Activated T-cell treated with anti-CD3 and anti-CD28 coated beads, Interleukin-2, amount 50 U/mL, for 72 hours (primary cell): ENCODE data around the gene LCK. TPM values are rescaled to one million over a fixed set of nuclear protein-coding genes. Genes with fewer than 3 reads are reported as not detected.
A peak's percentile ranks its signal among the peaks of the same experiment; 100 is the strongest.
"Not testable (repeated sequence)": the region's sequence is repeated elsewhere in the genome, so short reads cannot be mapped to it uniquely, and the experiment has no call there.

Source experiments
- ATAC-seq, 2 donors: fragments of 150-1000 bp; cut with Tn5 transposase; replicated peaks in 1 of 2; 2 replicates each; pipeline ENCODE4 v1.10.0; 2021; ENCODE audit warnings: moderate library complexity in 2 of 2, mild to moderate bottlenecking in 1 of 2
- DNase-seq, 2 donors: peaks; one replicate each; pipeline ENCODE4 v3.0.0; 2021 to 2022; ENCODE audit warnings: mixed read lengths in 1 of 2
- H3K27ac Mint-ChIP-seq: one replicate; pipeline ENCODE4 v1.8.0; 2022; ENCODE audit warnings: mild to moderate bottlenecking, moderate library complexity, mixed read lengths
- H3K27me3 Mint-ChIP-seq: one replicate; pipeline ENCODE4 v1.8.0; 2022; ENCODE audit warnings: low read depth, mixed read lengths
- H3K36me3 Mint-ChIP-seq, 2 donors: one replicate each; pipeline ENCODE4 v1.8.0; 2022; ENCODE audit warnings: mixed read lengths in 2 of 2, mild to moderate bottlenecking in 1 of 2; ENCODE audit not compliant: insufficient read depth in 2 of 2
- H3K4me1 Mint-ChIP-seq: one replicate; pipeline ENCODE4 v1.8.0; 2022; ENCODE audit warnings: low read depth, mixed read lengths
- H3K4me3 Mint-ChIP-seq, 2 donors: one replicate each; pipeline ENCODE4 v1.8.0; 2022; ENCODE audit warnings: mild to moderate bottlenecking in 2 of 2, mixed read lengths in 2 of 2, moderate library complexity in 2 of 2
- H3K9me3 Mint-ChIP-seq, 2 donors: one replicate each; pipeline ENCODE4 v1.8.0; 2022; ENCODE audit warnings: mixed read lengths in 2 of 2
- total RNA-seq, 2 donors: library from RNA; stranded (reverse); gene quantifications; one replicate each; pipeline ENCODE4 v1.2.3, GENCODE V29; 2022

The LCK gene
- total RNA-seq, 2 donors from 2014 or later: 227 to 254 TPM

GRCh38 chr1:32298211-32298610 lies 47.1 kb downstream of the LCK start:
- not testable (repeated sequence) for H3K4me3 Mint-ChIP-seq, H3K9me3 Mint-ChIP-seq, DNase-seq, ATAC-seq, H3K27me3 Mint-ChIP-seq
- Mint-ChIP-seq H3K36me3 (peaks cover 6 to 21% of the 10 kb centered on the region in 2 donors), H3K27ac (peak overlapping the region; percentile 50), H3K4me1 (peaks cover 72% of the 10 kb centered on the region)

GRCh38 chr1:32299327-32299726 lies 48.3 kb downstream of the LCK start:
- H3K36me3 Mint-ChIP-seq: peaks cover 10 to 29% of the 10 kb centered on the region in 2 donors
- H3K27ac Mint-ChIP-seq: peak overlapping the region; percentile 59

DNA sequence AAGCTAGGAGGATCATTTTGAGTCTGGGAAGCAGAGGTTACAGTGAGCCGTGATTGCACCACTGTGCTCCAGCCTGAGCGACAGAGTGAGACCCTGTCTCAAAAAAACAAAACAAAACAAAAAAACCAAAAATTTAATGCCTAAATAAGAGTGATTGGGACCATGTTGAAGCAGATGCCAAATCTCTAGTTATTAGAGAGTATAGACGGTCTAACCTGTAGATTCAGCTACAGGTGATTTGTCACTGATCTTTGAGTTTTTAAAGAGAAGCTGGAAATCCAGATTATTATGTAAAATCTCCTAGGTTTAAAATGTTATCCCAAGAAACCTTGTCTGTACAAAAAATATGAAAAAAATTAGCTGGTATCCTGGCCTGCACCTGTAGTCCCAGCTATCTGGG lies 52.3 kb downstream of the LCK start:
- no peak overlapping the region for H3K4me3 Mint-ChIP-seq
- no peaks in the 10 kb centered on the region for H3K27me3 Mint-ChIP-seq
- ATAC-seq (no peak), DNase-seq (no peak)
- H3K4me1 Mint-ChIP-seq: peaks cover 57% of the 10 kb centered on the region
- H3K36me3 Mint-ChIP-seq: peaks cover 11 to 41% of the 10 kb centered on the region in 2 donors
- H3K9me3 Mint-ChIP-seq: no peaks in the 10 kb centered on the region
- H3K27ac Mint-ChIP-seq: no peak overlapping the region

More at GRCh38 chr1:32299327-32299726, 48.3 kb downstream of the LCK start:
- no peaks in the 10 kb centered on the region for H3K9me3 Mint-ChIP-seq
- no peak for ATAC-seq
- H3K27me3 Mint-ChIP-seq: no peaks in the 10 kb centered on the region
- peaks cover 66% of the 10 kb centered on the region for H3K4me1 Mint-ChIP-seq
- no peak overlapping the region for H3K4me3 Mint-ChIP-seq
- DNase-seq: no peak

DNA sequence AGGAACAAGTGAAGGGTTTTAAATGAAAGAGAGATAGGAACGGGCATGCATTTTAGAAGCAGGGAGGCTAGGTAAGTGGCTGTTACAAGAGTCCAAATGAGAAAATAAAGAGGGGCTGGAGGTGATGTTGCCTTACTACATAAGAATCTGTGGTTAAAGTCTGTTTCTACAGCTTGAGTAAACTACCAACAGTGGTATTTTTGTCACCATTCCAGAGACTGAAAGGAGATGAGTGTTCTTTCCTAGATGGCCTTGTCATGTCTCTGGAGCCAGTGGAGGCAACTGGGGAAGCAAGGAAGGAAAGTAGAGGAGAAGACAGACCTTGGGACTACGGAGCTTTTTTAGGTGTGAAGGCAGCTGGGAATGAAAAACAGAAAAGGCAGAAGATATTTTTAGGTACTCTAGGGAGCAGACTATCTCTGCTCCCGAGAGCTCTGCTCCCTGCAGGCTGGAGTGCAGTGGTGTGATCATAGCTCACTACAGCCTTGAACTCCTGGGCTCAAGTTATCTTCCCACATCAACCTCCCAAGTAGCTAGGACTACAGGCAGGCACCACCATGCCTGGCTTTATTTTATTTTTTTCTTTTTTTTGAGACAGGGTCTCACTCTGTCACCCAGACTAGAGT lies 53.0 kb downstream of the LCK start:
- no peak for ATAC-seq
- Mint-ChIP-seq H3K4me1 (peaks cover 59% of the 10 kb centered on the region), H3K27ac (no peak overlapping the region), H3K9me3 (no peaks in the 10 kb centered on the region), H3K4me3 (no peak overlapping the region), H3K27me3 (no peaks in the 10 kb centered on the region), H3K36me3 (peaks cover 11 to 41% of the 10 kb centered on the region in 2 donors)
- no peak for DNase-seq

DNA sequence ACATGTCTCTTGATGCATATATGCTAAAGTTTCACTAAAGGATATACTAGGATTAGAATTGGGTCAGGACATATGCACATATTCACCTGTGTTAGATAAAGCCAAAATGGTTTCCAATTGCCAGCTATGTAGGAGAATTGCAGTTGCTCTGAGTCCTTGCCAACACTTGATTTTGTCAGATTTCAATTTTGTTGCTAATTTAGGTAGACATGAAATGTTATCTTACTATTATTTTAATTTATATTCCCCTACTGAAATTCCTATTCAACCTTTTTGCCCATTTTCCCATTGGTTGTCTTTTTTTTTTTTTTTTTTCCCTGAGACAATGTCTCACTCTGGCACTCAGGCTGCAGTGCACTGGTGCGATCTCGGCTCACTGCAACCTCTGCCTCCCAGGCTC lies 54.2 kb downstream of the LCK start:
- ATAC-seq (no peak), DNase-seq (no peak)
- Mint-ChIP-seq H3K27me3 (no peaks in the 10 kb centered on the region), H3K27ac (peak overlapping the region; percentile 34), H3K4me3 (no peak overlapping the region), H3K9me3 (no peaks in the 10 kb centered on the region), H3K36me3 (peaks cover 11 to 41% of the 10 kb centered on the region in 2 donors), H3K4me1 (peaks cover 56% of the 10 kb centered on the region)

DNA sequence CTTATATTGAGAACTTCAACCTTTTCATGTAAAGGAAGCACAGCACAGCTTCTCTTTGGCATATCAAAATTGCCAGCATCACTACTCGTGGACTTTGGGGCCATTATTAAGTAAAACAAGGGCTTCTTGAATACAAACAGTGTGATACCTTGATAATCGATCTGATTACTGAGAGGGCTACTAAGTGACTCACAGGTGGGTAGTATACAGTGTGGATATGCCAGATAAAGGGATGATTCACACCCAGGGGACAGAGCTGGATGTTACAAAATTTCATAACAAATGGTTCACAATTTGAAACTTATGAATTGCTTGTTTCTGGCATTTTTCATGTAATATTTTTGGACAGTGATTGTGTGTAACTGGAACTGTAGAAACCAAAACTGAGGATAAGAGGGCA lies 56.3 kb downstream of the LCK start:
- ATAC-seq: peak; percentile 60 to 64
- peak overlapping the region in 1 of 2 donors; percentile 34 for H3K4me3 Mint-ChIP-seq
- H3K4me1 Mint-ChIP-seq: peaks cover 62% of the 10 kb centered on the region
- peaks cover 9 to 37% of the 10 kb centered on the region in 2 donors for H3K36me3 Mint-ChIP-seq
- H3K27ac Mint-ChIP-seq: peak overlapping the region; percentile 78
- H3K27me3 Mint-ChIP-seq: no peaks in the 10 kb centered on the region
- H3K9me3 Mint-ChIP-seq: no peaks in the 10 kb centered on the region
- DNase-seq: no peak

- H3K4me3 Mint-ChIP-seq: no peak overlapping the region
- no peaks in the 10 kb centered on the region for H3K9me3 Mint-ChIP-seq
- H3K36me3 Mint-ChIP-seq: peaks cover 4 to 23% of the 10 kb centered on the region in 2 donors
- DNase-seq (no peak), ATAC-seq (no peak)
- no peaks in the 10 kb centered on the region for H3K27me3 Mint-ChIP-seq
- H3K4me1 Mint-ChIP-seq: peaks cover 57% of the 10 kb centered on the region
- H3K27ac Mint-ChIP-seq: peak overlapping the region; percentile 1
Observed at GRCh38 chr1:32309960-32310359, 58.9 kb downstream of the LCK start.

DNA sequence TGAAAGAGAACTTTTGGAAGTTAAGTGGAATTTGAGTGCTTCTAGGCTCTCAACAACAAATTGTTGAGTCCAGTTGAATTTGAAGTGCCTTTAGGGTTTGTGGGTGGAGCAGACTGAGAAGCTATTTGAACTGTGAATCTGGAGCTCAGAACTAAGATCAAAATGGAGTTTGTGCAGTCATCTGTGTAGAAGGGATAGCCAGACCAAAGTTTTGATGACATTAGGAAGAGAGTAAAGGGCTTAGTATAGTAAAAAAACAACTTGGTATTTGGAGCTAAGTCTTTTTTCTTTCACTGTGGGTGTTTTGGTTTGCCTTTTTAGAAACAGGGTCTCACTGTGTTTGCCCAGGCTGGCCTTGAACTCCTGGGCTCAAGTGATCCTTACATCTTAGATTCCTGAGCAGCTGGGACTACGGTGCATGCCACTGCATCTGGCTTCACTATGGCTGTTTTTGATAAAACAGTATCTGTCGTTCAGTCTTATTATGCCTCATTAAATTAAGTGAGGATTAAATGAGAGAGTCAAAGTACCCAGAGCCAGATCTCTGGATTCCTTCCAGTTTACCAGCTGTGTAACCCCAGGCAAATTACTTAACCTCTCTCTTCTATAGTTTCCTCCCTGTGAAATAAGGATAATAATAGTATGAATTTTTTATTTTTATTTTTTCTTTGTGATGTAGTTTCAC lies 60.8 kb downstream of the LCK start:
- Mint-ChIP-seq H3K27ac (peak overlapping the region; percentile 27), H3K4me1 (peaks cover 48% of the 10 kb centered on the region), H3K9me3 (no peaks in the 10 kb centered on the region), H3K36me3 (peaks cover 4 to 13% of the 10 kb centered on the region in 2 donors), H3K27me3 (no peaks in the 10 kb centered on the region), H3K4me3 (no peak overlapping the region)
- ATAC-seq (peak in 1 of 2 donors; percentile 30), DNase-seq (no peak)

- peaks cover 4 to 18% of the 10 kb centered on the region in 2 donors for H3K36me3 Mint-ChIP-seq
- DNase-seq (no peak), ATAC-seq (no peak)
- H3K27ac Mint-ChIP-seq: peak overlapping the region; percentile 59
- H3K27me3 Mint-ChIP-seq: no peaks in the 10 kb centered on the region
- H3K4me1 Mint-ChIP-seq: peaks cover 19% of the 10 kb centered on the region
- no peak overlapping the region for H3K4me3 Mint-ChIP-seq
- no peaks in the 10 kb centered on the region for H3K9me3 Mint-ChIP-seq
Observed at GRCh38 chr1:32316903-32317277, 65.8 kb downstream of the LCK start.

DNA sequence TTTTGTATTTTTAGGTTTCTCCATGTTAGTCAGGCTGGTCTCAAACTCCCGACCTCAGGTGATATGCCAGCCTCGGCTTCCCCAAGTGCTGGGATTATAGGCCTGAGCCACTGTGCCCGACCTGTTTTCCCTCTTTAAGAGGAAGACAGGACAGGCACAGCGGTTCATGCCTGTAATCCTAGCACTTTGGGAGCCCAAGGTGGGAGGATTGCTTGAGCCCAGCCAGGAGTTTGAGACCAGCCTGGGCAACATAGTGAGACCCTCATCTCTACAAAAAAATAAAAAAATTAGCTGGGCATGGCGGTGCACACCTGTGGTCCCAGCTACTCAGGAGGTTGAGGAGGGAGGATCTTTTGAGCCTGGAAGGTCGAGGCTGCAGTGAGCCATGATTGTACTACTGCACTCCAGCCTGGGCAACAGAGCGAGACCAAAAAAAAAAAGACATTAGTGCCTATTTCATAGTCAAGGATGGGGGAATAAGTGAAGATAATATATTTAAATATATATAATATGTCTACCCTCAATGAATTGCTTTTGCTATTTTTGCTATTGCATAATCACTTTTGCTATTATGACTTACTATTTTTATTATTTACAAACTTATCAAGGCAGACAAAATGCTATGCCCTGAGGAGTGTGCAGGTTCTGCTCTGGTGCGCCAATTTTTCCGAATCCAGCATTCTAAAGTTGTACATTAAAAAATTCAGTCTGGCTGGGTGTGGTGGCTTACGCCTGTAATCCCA lies 67.2 kb downstream of the LCK start:
- ATAC-seq: no peak
- Mint-ChIP-seq H3K27ac (no peak overlapping the region), H3K4me3 (no peak overlapping the region), H3K27me3 (no peaks in the 10 kb centered on the region), H3K9me3 (no peaks in the 10 kb centered on the region), H3K36me3 (peaks cover 5 to 18% of the 10 kb centered on the region in 2 donors), H3K4me1 (peaks cover 27% of the 10 kb centered on the region)
- DNase-seq: no peak

DNA sequence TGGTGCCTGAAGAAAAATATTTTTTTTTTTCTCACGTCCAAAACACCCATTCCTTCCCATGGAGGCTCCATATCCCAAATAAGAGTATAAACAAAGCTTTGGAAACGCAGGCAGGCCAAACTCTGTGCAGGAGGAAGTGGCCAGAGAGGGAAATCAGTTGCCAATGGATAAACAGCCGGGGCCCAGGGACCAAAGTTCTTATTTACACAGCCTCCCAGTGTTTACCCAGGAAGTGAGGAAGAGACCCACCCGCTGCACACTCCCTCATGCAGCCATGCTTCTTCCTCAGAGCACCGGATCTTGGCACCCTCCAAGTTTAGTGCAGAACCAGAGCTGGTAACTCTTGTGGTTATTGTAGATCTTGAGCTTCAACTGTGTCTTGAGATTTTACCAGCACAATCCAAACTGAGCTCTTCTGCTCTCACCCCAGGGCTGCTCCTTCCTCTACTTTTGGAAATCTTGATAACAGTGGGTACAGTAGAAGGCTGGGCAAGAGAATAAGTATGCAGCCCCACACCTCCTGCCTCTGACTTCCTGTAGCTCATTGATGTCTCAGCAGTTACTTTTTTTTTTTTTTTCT lies 70.7 kb downstream of the LCK start:
- no peak for DNase-seq
- peaks cover 5 to 17% of the 10 kb centered on the region in 2 donors for H3K36me3 Mint-ChIP-seq
- peak overlapping the region; percentile 40 to 56 for H3K4me3 Mint-ChIP-seq

DNA sequence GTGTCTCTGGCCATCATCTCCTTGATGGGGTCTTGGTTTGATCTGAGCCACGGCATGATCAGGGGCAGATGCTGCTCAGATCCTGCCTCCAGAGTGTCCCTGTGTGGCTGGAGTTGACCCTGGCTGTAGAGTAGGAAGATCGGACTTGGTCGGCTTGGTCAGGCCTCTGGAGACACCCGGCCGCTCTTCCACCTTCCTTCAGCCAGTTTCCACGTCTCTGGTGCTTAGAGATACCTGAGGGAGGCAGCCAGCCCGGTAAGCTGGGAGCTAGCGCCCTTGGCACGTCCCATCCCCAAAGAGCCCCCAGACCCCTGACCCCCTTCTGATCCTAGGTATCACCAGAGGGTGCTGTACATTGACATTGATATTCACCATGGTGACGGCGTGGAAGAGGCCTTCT lies 76.1 kb downstream of the LCK start:
- H3K4me3 Mint-ChIP-seq: no peak overlapping the region
- no peaks in the 10 kb centered on the region for H3K27me3 Mint-ChIP-seq
- ATAC-seq: no peak
- H3K36me3 Mint-ChIP-seq: peaks cover 7 to 15% of the 10 kb centered on the region in 2 donors
- H3K9me3 Mint-ChIP-seq: no peaks in the 10 kb centered on the region
- no peak for DNase-seq
- H3K4me1 Mint-ChIP-seq: peaks cover 16% of the 10 kb centered on the region
- H3K27ac Mint-ChIP-seq: no peak overlapping the region

More for the DNA sequence above, 70.7 kb downstream of the LCK start:
- H3K4me1 Mint-ChIP-seq: peaks cover 34% of the 10 kb centered on the region
- no peaks in the 10 kb centered on the region for H3K27me3 Mint-ChIP-seq
- peak overlapping the region; percentile 86 for H3K27ac Mint-ChIP-seq
- peak; percentile 40 to 50 for ATAC-seq
- no peaks in the 10 kb centered on the region for H3K9me3 Mint-ChIP-seq

DNA sequence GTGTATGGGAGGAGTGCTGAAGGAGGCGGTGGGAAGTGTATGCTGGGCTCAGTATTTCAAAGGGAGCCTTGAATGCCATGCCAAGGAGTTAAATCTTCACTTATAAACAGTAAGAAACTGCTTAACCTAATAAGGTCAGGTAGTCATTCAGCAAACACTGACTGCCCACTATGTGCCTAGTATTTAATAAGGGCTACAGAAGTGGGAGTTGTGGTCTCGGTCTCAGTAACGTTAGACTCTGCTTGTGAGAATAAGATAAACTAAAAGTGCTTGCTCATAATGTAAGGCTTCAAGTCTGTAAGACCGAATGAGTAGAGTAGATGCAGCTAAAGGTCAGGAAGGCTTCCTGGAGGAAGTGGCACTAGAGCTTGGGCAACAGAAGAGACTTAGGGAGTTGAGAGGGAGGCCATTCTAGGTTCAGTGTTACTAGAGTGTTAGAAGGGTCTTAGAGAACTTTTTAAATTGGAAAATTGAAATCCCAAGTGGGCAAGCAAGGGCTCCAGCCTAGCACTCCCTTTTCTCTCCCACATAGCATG lies 78.9 kb downstream of the LCK start:
- H3K4me3 Mint-ChIP-seq: no peak overlapping the region
- no peaks in the 10 kb centered on the region for H3K9me3 Mint-ChIP-seq
- no peak for ATAC-seq
- peaks cover 16% of the 10 kb centered on the region for H3K4me1 Mint-ChIP-seq
- DNase-seq: no peak
- H3K36me3 Mint-ChIP-seq: peaks cover 6 to 19% of the 10 kb centered on the region in 2 donors
- H3K27me3 Mint-ChIP-seq: no peaks in the 10 kb centered on the region
- H3K27ac Mint-ChIP-seq: peak overlapping the region; percentile 8
